K562 (cell line): Measurements from ENCODE around the gene SNUPN. TPM values are rescaled to one million over a fixed set of nuclear protein-coding genes. Genes with fewer than 3 reads are reported as not detected.

Source experiments
- CHAMP1 ChIP-seq: fragments of 450-650 bp; IDR thresholded peaks from 2 replicates; pipeline ENCODE4 v1.6.1; 2016; ENCODE audit warnings: mild to moderate bottlenecking
- CHD2 ChIP-seq: IDR thresholded peaks from 2 replicates; pipeline ENCODE4 v1.6.1; 2011; ENCODE audit warnings: low read depth, low read length
- CTCFL ChIP-seq: IDR thresholded peaks from 2 replicates; pipeline ENCODE4 v1.6.1; 2011; ENCODE audit warnings: borderline replicate concordance, low read depth, mild to moderate bottlenecking, moderate library complexity, low read length; ENCODE audit not compliant: insufficient read depth, poor library complexity, severe bottlenecking
- EP300 ChIP-seq: IDR thresholded peaks from 2 replicates; pipeline ENCODE4 v1.6.1; 2012; ENCODE audit warnings: low read length, improper control_type of control experiment
- GABPB1 ChIP-seq: sonication (generic); formaldehyde crosslinking; IDR thresholded peaks from 2 replicates; pipeline ENCODE4 v1.8.0; 2022; ENCODE audit warnings: mild to moderate bottlenecking, missing genetic modification reagents
- KAT2B ChIP-seq: IDR thresholded peaks from one replicate; pipeline ENCODE4 v1.6.1; 2012; ENCODE audit warnings: low read depth, mild to moderate bottlenecking, control low read depth, inconsistent platforms, low read length, moderate library complexity
- KLF1 ChIP-seq: fragments of 450-650 bp; IDR thresholded peaks from 2 replicates; pipeline ENCODE4 v1.6.1; 2016; ENCODE audit warnings: missing genetic modification characterization, missing compliant biosample characterization
- LARP7 ChIP-seq: fragments of 450-650 bp; IDR thresholded peaks from 2 replicates; pipeline ENCODE4 v1.6.1; 2016
- MLX ChIP-seq, 2 experiments: fragments of 450-650 bp in 1 of 2; sonication (generic) in 1 of 2; formaldehyde crosslinking; conservative IDR thresholded peaks; 2 replicates each; pipeline versions ENCODE4 v1.4.0 to v1.8.1; 2020 to 2022; ENCODE audit warnings: mild to moderate bottlenecking in 1 of 2, missing genetic modification reagents in 1 of 2
- PHB2 ChIP-seq: fragments of 450-650 bp; IDR thresholded peaks from 2 replicates; pipeline ENCODE4 v1.6.1; 2017; ENCODE audit warnings: low read depth
- PHTF2 ChIP-seq: fragments of 250-450 bp; sonication (Bioruptor Pico); IDR thresholded peaks from 2 replicates; pipeline ENCODE4 v1.5.0; 2021; ENCODE audit warnings: mild to moderate bottlenecking
- POLR2A ChIP-seq: fragments of 450-650 bp; conservative IDR thresholded peaks from 2 replicates; pipeline ENCODE4 v1.6.1; 2016
- SETDB1 ChIP-seq: IDR thresholded peaks from one replicate; pipeline ENCODE4 v1.6.1; 2012; ENCODE audit warnings: low read length, control low read depth, inconsistent platforms
- TARDBP ChIP-seq: fragments of 450-650 bp; IDR thresholded peaks from 2 replicates; pipeline ENCODE4 v1.6.1; 2016
- ZBTB2 ChIP-seq: fragments of 450-650 bp; IDR thresholded peaks from 2 replicates; pipeline ENCODE4 v1.6.1; 2016; ENCODE audit warnings: antibody characterized with exemption
- ZFP36 ChIP-seq: fragments of 150-350 bp; IDR thresholded peaks from 2 replicates; pipeline ENCODE4 v1.6.1; 2018; ENCODE audit warnings: low read length, low read depth; ENCODE audit not compliant: partially characterized antibody
- ZMIZ1 ChIP-seq, 2 experiments: fragments of 150-350 bp in 1 of 2; IDR thresholded peaks; 2 replicates each; pipeline ENCODE4 v1.6.1; 2012 to 2016; ENCODE audit warnings: low read depth in 2 of 2, low read length in 2 of 2, mild to moderate bottlenecking in 1 of 2, moderate library complexity in 1 of 2
- ZNF780A ChIP-seq: fragments of 250-450 bp; sonication (Bioruptor Pico); IDR thresholded peaks from 2 replicates; pipeline ENCODE4 v1.5.0; 2021; ENCODE audit warnings: mild to moderate bottlenecking
- polyA plus RNA-seq, 8 experiments: library from polyadenylated mRNA; depleted of rRNA in 4 of 8; stranded (reverse) in 5 of 8; unstranded in 3 of 8; fragments of >200 nt; fragmentation: Nextera tagmentation in 2 of 8; fragmentation: Illumina TruSeq in 1 of 8; extraction: Ambion mirVana in 2 of 8; extraction: Trizol in 1 of 8; gene quantifications; 2 replicates each; pipeline versions ENCODE4 v1.2.1 to v1.2.3, GENCODE V29; 2011 to 2014; ENCODE audit warnings: inconsistent platforms in 1 of 8, missing spikeins in 1 of 8
- total RNA-seq, 7 experiments: library from RNA; depleted of rRNA in 6 of 7; stranded (reverse); fragments of >200 nt in 6 of 7; fragmentation: Illumina TruSeq in 2 of 7; extraction: Trizol in 2 of 7; gene quantifications; 2 replicates each; pipeline versions ENCODE4 v1.2.1 to v1.2.3, GENCODE V29; 2011 to 2021; ENCODE audit warnings: low replicate concordance in 1 of 7

SNUPN gene
- total and polyA plus RNA-seq, 9 of the 15 experiments (the other 6 are each of a cell fraction or from before 2014, with no cell fraction given), result 32.2 to 78.3 (median 40.0) TPM

GRCh38 chr15:75578948-75579920, 46.3 kb downstream of the SNUPN start, which contains the start of gene PTPN9 (continued):
- no peak for TF ChIP-seq KAT2B
- TF ChIP-seq SETDB1, result no peak
- peak; percentile 38; the same call in 1 of the 2 replicates for TF ChIP-seq CHD2
- no peak for TF ChIP-seq GABPB1 (CRISPR knock-in tag)
- 0 out of 2 replicates have a peak, but pooled peaks have one; percentile 21 for TF ChIP-seq TARDBP
- TF ChIP-seq CHAMP1, result no peak
- TF ChIP-seq MLX (CRISPR knock-in tag; conservative IDR thresholded peaks at IDR 0.05), result no peak
- TF ChIP-seq PHB2, result no peak
- TF ChIP-seq PHTF2 (CRISPR knock-in tag), result no peak
- TF ChIP-seq ZMIZ1 (IDR thresholded peaks at IDR 0.05; ENCODE audit: low read depth in 2 of 2, low read length in 2 of 2), result no peak
- TF ChIP-seq LARP7, result no peak
- TF ChIP-seq EP300, result no peak
- peak; percentile 5 for TF ChIP-seq ZFP36
- no peak for TF ChIP-seq ZNF780A
- TF ChIP-seq POLR2A, result peak; percentile 69
- TF ChIP-seq KLF1 (tag), result no peak
- no peak for TF ChIP-seq ZBTB2
- peak; percentile 2 for TF ChIP-seq CTCFL
